HUDEP-2 (cell line): ENCODE measurements around the gene ACSL6.

ENCODE experiments used
- DNase-seq, 76 experiments: peaks; one replicate each; lab custom pipeline; 2025; ENCODE audit not compliant: unreplicated experiment in 76 of 76; lab: John Stamatoyannopoulos, UW

Gene ACSL6

DNA sequence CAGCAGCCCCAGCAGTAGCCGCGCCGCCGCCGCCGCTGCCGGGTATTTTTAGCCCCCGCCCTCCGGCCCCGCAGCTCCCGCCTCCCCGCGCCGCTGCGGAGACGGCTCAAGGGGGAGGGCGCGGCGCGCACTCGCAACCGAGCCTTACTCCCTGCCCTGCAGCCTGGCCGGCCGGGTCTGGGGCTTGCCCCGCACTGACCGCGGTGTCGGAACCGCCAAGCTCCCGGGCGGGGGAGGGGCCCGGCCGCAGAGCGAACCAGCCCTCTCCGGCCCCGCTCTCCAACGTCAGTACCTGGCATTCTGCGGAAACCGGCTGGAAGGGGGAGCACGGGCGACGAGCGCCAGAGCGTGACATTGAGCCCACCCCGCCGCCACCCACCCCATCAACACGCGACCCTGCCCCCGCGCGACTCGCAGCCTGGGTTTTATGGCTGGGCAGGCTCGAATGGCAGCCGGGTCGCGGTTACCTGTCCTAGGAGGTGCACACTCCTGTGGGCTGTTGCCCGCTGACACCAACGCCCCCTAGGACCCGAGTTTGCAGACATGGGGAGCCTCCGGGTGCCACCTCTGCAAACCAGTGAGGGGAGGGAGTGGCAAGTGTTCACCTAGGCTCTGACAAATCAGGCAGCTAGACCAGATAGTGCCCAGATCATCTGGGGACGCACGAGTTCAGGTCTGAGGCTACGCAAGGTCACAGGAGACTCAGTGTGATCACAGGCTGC lies at the start of gene ACSL6:
ACSL6 (minus strand) TSS at position 37 of the 722 bp plus-strand sequence. CDS start 105 bp downstream, outside the sequence.
- no peak for DNase-seq

GRCh38 chr5:132060501-132061161 lies 49.2 kb upstream of the ACSL6 start, which contains the start of gene IL3:
IL3 (plus strand) TSS chr5:132060655; CDS start chr5:132060707, 52 bp downstream.
- DNase-seq, result no peak

DNA sequence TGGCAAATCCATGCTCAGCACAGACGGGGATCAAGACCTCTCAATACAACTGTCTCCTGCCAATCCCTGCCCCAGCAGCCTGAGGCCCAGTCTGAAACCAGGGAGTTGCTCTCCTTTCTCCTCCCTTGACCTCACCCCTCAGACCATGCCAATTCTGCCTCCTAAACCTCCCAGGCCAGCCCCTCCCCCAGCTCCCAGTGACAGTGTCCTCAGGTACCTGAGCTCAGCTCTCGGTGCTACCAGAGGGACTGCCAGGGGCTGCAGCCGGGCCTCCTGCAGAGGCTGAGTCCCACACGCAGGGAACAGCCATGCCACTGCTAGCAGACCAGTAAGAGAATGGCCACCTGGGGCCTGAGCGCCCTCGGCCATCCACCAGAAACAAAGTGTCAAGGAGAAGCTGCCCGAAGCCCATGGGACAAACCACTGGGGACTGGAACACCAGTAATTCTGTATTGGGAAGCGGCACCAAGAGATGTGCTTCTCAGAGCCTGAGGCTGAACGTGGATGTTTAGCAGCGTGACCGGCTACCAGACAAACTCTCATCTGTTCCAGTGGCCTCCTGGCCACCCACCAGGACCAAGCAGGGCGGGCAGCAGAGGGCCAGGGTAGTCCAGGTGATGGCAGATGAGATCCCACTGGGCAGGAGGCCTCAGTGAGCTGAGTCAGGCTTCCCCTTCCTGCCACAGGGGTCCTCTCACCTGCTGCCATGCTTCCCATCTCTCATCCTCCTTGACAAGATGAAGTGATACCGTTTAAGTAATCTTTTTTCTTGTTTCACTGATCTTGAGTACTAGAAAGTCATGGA lies 48.4 kb upstream of the ACSL6 start:
- no peak for DNase-seq

DNA sequence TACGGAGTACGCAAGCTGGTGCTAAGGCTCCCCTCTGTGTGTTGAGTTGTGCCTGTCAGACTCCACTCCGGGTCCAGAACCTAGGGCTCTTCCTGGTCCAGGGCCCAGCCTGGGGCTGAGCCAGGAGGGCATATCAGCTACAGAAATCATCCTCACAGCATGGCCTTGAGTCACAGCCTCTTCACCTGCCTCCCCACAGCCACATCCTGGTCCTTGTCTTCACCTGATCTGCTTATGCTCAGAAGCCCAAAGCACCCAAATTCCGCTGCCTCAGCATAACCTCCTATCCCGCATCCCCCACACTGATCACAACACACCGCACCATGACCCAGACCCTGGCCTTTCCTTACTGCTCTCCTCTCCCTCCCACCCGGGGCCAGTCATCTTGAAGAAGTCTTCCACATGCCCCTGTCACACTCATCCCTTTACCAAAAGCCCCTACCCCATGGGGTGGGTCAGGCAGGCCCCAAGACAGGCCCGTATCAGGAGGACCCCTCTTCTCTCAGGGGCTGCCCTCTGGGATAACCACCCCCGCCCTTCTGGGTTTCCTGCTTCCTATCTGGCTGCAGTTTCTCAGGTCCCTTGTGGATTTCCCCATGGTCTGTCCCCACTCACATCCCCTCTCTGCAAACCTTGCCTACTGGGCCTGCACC lies 47.7 kb upstream of the ACSL6 start:
- DNase-seq, result no peak

DNA sequence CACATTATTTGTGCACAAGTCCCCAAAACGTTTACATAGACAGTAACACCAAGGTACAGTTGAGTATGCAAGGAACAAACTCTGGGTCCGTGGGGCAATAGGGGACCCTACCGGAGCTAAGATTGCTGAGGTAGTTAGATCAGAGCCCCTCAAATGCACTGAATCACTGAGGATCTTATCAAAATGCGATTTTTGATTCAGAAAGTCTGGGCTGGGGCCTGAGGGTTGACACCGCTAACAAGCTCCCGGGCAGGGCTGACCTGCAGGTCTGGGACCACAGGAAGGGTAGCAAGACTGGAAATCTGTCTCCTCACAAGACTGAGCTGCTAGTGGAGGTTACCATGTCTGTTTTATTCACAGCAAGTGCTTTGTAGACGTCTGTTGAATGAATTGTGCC lies 47.2 kb upstream of the ACSL6 start:
- no peak for DNase-seq

DNA sequence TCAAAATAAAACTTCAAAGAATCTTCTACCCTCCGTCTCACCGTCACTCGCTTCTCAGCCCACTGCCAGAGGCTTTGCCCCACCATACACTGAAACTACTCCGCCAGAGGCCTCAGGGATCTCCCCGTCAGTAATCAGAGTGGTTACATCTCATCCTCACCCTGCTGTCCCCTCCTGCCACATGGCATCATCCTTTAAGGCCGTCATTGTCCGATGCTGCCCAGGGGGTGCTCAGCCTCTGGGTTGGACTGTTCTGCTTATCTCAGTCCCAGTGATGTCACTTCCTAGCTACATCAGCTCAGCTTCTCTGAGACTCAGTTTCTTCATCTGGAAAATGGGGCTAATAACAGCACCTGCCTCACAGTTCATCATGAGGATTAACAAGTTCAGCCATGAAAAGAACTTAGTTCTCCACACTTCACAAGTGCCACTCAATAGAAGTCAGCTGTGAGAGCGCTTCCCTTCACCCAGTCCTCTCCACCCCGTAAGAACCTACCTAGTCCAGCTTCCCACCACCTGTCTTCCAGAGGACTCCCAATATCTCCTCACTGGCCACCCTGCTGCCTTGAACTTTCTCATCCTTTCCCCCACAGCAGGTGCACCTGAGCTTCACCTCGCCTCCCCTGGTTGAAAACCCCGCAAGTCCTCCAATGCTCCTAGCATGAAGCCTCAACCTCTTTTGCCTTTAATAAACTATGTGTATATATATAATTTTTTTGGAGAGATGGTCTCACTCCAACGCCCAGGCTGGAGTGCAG lies 46.2 kb upstream of the ACSL6 start:
- DNase-seq, result no peak

DNA sequence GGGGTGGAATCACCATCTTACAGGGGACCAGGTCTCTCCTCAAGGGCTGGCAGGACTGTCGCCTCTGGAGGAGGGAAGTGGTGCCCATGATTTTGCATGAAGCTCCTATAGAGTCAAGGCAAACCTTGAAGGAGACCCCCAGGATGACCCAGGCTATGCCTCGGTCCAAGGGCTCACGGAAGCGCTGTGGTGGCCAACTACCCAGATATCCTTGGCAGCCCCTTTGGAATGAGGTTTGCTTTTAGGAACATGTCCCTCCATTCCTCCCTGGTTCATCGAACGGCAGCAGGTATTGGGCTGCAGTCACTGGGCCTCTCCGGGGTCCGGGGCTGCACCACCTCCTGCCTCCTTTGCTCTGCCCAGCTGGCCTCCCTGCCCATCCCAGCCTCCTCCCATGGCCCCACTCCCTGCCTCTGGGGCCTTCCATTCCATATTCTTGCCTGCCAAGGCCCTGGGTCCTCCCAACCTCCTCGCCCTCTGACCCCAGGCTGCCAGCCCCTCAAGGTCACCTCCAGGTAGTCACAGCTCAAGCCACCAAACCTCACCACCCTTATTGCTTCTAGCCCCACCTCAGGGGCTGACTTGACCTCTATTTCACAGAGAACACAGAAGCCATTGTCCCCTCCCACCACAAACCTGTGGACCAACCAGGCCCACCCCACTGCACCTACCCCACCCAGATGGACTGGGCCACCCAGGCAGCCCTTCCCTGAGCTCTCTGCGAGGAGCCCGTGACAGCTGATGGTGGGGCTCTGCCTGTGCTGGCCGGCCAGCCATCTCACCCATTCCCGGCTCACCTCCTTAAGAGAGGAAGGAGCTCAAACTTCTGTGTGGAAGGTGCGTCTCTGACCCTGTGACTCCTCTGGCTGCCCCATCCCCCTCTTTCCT lies 45.4 kb upstream of the ACSL6 start:
- DNase-seq, result peak in 1 of 76 experiments; percentile 39

- peak in 21 of 76 experiments; percentile 2 to 37 (median 11) for DNase-seq
These were observed 44.6 kb upstream of the ACSL6 start for GRCh38 chr5:132055808-132056609.

DNA sequence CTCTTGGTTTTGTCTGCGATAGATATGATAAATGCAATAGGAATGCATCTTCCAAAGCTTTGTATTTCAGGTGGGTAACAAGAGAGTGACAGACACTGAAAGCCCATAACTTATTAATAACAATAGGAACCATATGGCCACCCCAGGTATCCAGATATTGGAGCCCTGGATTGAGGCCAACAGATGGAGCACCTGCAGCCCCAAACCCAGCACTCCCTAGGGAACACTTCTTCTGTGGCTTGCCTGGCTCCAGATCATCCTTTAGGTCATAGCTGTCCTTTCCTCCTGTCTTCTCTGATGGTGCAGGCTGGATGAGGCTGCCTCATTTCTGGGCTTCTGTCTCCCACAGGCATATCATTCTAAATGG lies 44.0 kb upstream of the ACSL6 start:
- DNase-seq, result no peak

DNA sequence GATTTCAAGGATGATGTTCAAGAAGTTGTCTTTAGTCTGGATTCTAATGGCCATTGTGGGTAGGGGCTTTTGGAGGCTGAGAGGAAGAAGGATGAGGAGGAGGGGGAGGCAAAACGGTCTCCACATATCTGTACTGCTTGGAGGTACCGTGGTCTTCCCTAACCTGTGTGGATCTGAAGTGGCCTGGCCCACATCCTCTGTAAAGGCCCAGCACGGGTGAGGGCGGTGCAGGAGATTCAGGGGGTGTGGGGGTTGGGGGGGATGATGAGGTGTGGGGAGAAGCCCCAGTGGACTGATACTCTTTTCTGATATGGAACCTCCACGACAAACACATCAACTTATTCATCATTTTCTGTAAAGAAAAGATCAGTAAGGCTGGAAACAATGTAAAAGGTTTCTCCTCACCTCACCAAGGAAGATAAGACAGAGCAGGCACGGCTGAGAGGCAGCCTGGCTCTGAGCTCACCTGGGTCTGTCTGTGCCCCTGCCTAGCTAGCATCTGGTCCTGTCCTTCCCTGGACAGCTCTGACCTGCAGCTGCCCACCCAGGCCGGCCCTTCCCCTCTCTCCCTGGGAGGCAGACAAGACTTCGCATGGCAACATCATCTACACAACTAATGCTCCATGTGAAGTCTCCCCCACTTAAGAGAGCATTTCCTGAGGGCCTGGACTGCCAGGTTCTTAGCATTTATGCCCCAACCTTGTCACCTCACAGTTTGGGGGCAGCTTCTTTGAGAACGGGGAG lies 43.4 kb upstream of the ACSL6 start:
- no peak for DNase-seq

- no peak for DNase-seq
These were observed 42.7 kb upstream of the ACSL6 start for GRCh38 chr5:132054031-132054696.

GRCh38 chr5:132053483-132053882 lies 42.0 kb upstream of the ACSL6 start:
- DNase-seq, result no peak

DNA sequence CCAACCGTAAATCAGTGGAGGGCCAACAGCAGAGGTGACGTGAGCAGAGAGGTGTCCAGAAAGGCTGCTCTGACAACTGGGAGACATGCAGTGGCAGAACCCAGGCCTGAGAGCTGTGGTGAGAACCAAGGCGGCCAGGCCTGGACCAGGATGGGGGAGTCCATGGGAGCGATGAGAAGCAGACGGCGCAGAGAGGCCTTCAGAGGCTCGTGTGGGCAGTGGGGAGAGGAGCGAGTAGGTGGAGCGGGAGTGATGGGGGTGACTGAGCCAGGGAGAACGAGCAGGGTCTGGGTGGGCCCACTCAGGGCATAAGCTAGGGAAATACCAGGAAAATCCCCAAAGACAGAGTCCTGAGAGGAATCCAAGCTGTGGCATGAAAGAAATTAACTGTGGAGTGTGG lies 41.1 kb upstream of the ACSL6 start:
- no peak for DNase-seq

- DNase-seq, result no peak
These were observed 39.4 kb upstream of the ACSL6 start for GRCh38 chr5:132050661-132051552.

GRCh38 chr5:132050136-132050535 lies 38.7 kb upstream of the ACSL6 start:
- DNase-seq, result no peak

DNA sequence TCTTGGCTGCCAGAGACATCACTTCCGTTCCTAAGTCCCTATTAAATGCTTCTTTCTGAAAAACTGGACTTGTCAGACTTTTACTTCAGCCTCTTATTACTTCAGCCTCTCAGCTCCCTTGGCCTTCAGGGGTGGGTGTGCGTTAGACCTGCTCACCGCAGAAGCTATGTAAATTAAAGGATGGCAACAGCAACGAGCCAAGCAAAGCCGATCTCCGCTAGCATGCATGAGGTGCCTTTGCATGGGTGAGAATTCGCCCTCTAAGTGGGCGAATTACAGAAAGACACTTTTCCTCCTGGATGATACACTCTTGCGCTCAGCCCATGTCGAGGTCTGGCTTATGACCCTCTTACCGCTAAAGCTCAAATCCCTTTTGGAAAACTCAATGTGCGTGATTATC lies 38.1 kb upstream of the ACSL6 start:
- DNase-seq, result no peak
